Testis (tissue), 2 donors: Measurements from ENCODE around the gene EHF.

Source experiments
- POLR2A ChIP-seq: fragments of 450-650 bp; IDR thresholded peaks from one replicate; pipeline ENCODE4 v1.6.1; 2017; ENCODE audit warnings: antibody characterized with exemption, mild to moderate bottlenecking, moderate library complexity
- TF ChIP-seq, protein P1 (sequence below), 3 experiments: fragments of 450-650 bp in 2 of 3; fragments of 200-600 bp in 1 of 3; sonication (generic) in 1 of 3; IDR thresholded peaks; one replicate each; pipeline ENCODE4 v1.5.1; 2016 to 2019; ENCODE audit warnings: antibody characterized with exemption in 3 of 3, mild to moderate bottlenecking in 2 of 3, moderate library complexity in 1 of 3

DNA sequence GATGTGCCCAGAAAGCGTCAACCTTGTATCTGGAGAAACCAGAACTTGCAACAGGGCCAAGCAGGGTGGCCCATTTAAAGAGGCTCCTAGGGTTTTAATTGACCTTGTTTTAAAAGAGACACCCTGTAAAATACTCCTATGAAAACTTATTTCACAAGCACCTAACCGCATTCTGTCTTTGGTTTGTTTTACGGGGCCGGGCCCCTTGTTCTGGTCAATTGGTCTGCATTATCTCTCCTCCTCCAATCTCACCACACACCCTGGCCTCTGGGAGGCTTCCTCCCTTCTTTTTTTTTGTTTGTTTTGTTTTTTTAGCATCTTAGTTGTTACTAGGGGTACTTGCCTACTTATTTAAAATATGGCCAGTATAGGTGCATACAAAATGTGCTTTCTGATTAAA lies 4.7 kb downstream of the EHF start:
- TF ChIP-seq, protein P1, sequence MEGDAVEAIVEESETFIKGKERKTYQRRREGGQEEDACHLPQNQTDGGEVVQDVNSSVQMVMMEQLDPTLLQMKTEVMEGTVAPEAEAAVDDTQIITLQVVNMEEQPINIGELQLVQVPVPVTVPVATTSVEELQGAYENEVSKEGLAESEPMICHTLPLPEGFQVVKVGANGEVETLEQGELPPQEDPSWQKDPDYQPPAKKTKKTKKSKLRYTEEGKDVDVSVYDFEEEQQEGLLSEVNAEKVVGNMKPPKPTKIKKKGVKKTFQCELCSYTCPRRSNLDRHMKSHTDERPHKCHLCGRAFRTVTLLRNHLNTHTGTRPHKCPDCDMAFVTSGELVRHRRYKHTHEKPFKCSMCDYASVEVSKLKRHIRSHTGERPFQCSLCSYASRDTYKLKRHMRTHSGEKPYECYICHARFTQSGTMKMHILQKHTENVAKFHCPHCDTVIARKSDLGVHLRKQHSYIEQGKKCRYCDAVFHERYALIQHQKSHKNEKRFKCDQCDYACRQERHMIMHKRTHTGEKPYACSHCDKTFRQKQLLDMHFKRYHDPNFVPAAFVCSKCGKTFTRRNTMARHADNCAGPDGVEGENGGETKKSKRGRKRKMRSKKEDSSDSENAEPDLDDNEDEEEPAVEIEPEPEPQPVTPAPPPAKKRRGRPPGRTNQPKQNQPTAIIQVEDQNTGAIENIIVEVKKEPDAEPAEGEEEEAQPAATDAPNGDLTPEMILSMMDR (IDR thresholded peaks at IDR 0.05) = no peak
- no peak for TF ChIP-seq POLR2A
